DMS114 treated with DMSO at 0.1 percent for 48 hours (cell line): ENCODE results near the gene PLD1.

Experiments
- DNase-seq: peaks from one replicate; lab custom pipeline; 2025; ENCODE audit not compliant: unreplicated experiment; lab: John Stamatoyannopoulos, UW

PLD1 gene

DNA sequence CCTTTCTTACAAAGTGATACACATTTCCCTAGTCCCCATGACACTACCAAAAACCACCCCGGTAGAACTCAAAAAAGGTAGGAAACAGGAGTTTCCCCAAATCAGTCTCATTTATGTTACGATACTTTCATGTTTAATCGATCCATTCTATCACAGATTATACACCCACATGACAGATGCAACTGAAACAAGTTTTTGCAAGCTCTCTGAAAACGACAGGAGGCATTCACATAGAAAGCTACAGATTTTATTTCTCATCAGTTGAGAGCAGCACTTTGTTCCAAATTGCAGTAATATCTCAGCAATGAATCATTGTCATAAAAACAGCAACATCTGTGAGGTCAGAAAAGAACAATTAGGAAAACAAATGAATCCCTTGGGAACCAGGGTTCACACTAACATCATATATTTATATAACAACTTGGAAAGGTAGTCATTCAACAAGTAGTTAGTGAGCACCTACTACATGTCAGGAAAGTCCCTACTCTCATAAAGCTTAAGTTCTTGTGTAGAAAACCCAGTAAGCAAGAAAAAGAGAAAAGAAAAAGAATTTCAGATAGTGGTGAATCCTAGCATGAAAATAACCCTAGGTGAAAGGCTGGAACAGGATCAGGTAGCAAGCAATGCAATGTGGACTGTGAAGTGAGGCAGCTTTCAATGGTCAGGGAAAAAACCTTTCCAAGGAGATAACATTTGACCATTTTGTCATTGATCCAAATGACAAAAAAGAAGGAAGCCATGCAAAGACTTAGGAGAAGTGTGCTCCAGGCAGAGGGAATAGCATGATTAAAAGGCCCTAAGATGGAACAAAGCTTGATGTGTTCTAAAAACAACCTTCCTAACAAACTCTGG lies 8.3 kb downstream of the PLD1 start:
- no peak for DNase-seq

- DNase-seq, result no peak
Observed at GRCh38 chr3:171799501-171799900, 10.8 kb downstream of the PLD1 start.

GRCh38 chr3:171797873-171798272 lies 12.4 kb downstream of the PLD1 start:
- DNase-seq, result no peak

- DNase-seq, result no peak
Observed at GRCh38 chr3:171797265-171797679, 13.0 kb downstream of the PLD1 start.

DNA sequence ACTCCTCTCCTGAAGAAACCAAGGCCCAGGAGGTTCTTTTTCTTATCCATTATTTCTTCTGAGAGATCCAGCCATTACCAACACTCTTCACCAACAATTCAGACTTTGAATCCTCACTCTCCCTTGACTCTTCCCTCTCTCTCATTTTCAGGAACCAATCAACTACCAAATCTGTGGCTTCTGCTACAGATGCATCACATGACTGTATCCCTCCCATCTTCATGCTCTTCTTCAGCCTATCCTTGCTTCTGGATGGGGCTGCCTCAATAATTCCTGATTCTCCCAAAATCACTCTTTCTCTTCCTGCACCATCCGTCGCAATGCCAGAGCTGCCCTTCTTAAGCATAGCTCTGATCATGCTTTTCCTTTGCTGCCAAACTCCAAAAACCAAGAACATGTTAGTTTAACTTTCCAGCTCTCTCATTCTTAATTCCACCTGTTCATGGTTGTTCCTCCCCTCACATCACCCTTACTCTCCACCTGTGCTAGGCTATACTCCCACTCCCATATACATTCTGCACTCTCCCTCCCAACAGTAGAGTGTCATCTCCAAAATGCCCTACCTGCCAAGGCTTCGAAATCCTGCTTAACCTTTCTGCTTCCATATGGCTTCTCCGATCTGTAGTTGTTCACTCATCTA lies 13.5 kb downstream of the PLD1 start:
- no peak for DNase-seq

DNA sequence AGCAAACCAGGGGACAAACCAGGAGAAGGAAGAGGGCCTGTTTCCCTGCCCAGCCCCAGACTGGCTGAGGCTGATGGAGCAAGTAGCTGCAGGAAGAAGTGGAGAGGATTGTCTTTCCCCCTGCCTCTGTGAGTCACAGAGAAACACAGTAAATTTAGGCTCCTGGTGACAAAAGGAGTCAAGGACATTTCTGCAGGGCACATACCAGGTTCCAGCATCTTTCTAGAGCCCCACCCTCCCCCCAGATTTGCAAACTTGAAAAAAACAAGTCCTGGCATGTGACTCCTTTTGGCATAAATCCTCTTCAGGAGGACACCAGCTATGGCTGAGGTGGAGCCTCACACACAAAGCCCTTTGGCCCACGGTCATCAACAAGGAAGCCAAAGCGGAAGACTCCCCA lies 17.8 kb downstream of the PLD1 start:
- DNase-seq, result no peak

DNA sequence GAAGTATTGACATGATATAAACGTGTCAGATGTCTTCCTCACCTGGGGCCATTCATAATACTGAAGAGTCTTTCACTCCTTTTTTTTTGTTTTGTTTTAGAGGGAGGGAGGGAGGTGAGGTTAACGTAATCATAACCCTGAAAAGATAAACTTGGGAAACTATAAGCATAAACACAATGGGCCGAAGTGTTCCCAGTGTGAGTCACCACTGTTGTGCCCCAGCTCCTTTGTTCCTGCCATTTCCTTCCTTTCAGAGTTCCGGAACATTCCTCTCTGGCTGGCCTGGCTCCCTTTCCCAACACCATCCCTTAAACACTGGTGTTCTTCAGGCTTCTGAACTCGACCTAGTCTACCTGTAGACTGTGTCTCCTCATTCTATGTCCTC lies 18.6 kb downstream of the PLD1 start:
- DNase-seq, result no peak

DNA sequence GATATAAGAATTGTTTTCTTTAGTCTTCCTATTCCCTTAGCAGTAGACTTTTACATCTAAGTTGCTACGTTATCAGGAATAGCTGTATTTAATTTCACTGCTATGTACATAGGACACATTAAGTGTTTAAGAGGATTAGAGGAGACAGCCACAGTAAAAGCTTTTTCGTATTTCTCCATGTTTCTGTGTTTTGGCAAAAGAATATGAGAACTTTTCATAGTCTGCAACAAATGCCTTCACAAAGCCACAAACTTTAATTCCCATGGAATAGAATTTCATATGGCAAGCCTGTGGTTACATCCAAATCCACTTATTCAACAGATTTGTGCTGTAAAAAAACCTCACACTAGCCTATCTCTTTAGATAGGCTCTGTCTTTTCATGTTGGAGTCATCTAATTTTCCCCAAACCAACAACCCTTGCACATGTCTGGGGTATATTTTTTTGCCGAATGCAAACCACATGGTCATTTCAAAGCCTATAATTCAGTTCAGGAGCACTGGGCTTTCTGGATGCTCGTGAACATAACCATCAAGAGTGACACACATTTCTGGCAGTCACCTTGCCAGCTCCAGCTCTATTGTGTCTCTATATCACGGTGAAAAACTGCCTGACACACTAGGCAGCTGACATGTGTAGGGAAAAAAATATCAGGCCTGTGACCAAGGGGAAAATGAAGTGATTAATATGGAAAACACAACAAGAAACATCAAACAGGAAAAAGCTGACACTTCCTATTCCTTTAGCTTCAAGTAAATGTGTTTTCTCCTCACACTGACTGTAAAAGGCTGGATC lies 19.2 kb downstream of the PLD1 start:
- DNase-seq, result no peak

GRCh38 chr3:171790574-171790897 lies 19.7 kb downstream of the PLD1 start:
- no peak for DNase-seq

- DNase-seq, result no peak
Observed at GRCh38 chr3:171789759-171790505, 20.4 kb downstream of the PLD1 start.

GRCh38 chr3:171788546-171789351 lies 21.5 kb downstream of the PLD1 start:
- no peak for DNase-seq

DNA sequence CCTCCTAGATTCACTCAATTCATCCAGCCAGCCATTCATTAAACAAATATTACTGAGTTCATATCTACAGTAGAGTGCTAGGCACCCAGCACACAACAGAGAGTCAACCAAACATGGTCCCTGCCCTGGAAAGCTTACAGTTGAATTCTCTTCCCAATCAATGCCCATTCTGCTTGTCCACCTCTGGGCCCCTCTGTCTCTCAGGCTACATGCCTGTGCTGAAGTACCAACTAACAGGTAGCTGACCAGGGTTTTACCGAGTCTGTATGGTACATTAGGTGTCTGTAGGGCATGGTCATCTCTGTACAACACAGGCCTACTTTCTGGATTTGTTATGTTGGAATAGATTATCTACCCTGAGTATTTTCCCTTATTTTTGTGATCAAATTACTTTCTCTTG lies 23.3 kb downstream of the PLD1 start:
- DNase-seq, result no peak

DNA sequence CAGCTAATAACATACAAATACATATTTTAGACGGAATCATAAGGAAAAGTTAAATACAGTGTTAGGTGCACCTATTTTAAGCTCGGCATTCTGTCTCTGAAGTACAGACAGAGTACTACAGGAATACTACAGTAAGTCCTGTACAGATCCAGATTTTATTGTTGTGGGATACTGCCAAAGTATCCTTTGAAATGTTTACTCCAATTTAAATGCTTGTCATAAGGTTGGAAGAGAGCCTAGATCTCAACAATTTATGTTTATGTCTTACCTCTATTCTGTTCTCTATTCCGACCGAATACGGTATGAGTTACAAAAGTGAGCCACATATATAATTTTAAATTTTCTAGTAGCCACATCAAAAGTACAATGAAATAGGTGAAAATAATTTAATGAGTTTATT lies 25.3 kb downstream of the PLD1 start:
- no peak for DNase-seq

GRCh38 chr3:171784387-171784786 lies 25.9 kb downstream of the PLD1 start:
- DNase-seq, result no peak

GRCh38 chr3:171783626-171784025 lies 26.7 kb downstream of the PLD1 start:
- DNase-seq, result no peak

DNA sequence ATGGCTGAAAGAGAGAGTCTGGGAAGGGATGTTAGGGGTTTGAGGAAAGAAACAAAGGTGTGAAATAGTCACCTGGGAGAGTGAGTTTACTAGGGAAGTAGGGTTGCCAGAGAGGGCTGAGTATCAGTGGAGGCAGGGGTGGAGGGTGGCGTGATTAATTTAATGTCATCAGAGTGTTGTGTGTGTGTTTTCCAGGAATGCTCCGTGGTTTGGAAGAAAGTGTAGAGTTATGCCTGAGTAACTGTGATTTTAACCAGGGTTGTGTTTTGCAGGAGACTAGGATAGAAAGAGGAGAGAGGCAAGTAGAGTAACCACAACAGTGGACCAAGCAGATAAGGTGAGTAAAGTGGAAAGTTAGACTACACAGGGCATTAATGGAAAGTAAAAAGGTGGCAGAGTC lies 27.2 kb downstream of the PLD1 start:
- no peak for DNase-seq

GRCh38 chr3:171782617-171783016 lies 27.7 kb downstream of the PLD1 start:
- no peak for DNase-seq

GRCh38 chr3:171781711-171782127 lies 28.6 kb downstream of the PLD1 start:
- DNase-seq, result no peak

- DNase-seq, result no peak
Observed at GRCh38 chr3:171778493-171778892, 31.8 kb downstream of the PLD1 start.

DNA sequence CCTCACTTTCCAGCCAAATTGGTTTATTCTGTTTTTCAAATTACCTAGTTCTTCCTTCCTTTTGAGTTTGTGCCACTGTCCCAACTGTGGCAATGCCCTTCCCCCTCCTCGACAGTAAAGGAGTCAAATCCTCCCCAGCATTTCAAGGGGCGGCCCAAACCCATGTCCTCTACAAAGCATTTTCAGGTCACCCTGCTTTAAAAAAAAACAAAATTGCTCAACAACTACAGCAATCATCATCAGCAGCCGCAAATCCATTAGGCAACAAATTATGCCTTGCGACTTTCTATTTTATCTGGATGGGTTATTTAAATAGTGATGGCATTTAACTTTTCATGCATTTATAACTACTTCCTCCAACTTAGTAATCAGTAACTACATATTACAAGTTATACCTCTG lies 32.7 kb downstream of the PLD1 start:
- DNase-seq, result no peak
